Measurements from ENCODE around the gene PRR29. TPM values are rescaled to one million over a fixed set of nuclear protein-coding genes. Genes with fewer than 3 reads are reported as not detected.

The PRR29 gene
- total RNA-seq, 1 experiment from 2014 or later, result 0.77 TPM

DNA sequence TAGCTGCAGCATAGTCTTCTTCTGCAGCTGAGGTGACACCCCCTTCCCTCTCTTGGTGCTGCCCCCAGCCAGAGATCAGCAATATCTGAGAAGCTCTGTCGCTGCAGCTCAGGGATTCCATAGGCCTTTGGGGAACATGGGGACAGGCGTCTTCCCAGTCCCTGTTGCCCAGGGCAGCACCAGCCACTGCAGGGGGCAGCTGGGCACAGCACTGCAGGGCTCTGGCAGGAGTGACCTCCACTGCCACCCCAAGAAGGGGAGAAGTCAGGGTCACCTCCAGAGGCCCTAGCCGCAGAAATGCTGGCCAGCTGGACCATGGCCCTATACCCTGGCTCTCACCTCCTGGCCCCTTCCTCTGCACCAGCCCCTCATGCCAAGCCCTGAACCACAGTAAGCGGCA, 42.4 kb upstream of the PRR29 start:
- ChIA-PET POLR2A (ENCODE audit: unreplicated experiment) (no interaction called here), CTCF (no interaction called here)
- Histone ChIP-seq H3K4me3 (ENCODE audit: low read length) (no peak overlapping the region), H3K9ac (ENCODE audit: low read length) (no peak overlapping the region), H3K27me3 (ENCODE audit: low read length) (no peaks in the 10 kb centered on the region), H3K36me3 (ENCODE audit: low read depth, low read length) (no peaks in the 10 kb centered on the region), H3K79me2 (ENCODE audit: low read length) (no peaks in the 10 kb centered on the region), H3K4me1 (ENCODE audit: insufficient read depth, low read length) (no peaks in the 10 kb centered on the region), H3F3A (ENCODE audit: low read length, unreplicated experiment) (no peaks in the 10 kb centered on the region), H3K4me2 (ENCODE audit: low read length) (no peak overlapping the region), H3K9me2 (replicated peaks; ENCODE audit: low read length) (no peaks in the 10 kb centered on the region), H4K20me1 (ENCODE audit: low read length) (no peaks in the 10 kb centered on the region), H3K27ac (ENCODE audit: low read length) (no peak overlapping the region), H3K9me3 (ENCODE audit: low read length) (no peaks in the 10 kb centered on the region), H2AFZ (ENCODE audit: low read length) (no peak overlapping the region)
- intact Hi-C loops (cut with micrococcal nuclease), result no loop called here
- no peak for DNase-seq
- no TSS peak for BruUV-seq (replicated peaks)
- no peak for ATAC-seq
- no peak for TF ChIP-seq EZH2phosphoT487 (IDR thresholded peaks at IDR 0.05; ENCODE audit: borderline replicate concordance, low read length)
- TF ChIP-seq, protein P1, sequence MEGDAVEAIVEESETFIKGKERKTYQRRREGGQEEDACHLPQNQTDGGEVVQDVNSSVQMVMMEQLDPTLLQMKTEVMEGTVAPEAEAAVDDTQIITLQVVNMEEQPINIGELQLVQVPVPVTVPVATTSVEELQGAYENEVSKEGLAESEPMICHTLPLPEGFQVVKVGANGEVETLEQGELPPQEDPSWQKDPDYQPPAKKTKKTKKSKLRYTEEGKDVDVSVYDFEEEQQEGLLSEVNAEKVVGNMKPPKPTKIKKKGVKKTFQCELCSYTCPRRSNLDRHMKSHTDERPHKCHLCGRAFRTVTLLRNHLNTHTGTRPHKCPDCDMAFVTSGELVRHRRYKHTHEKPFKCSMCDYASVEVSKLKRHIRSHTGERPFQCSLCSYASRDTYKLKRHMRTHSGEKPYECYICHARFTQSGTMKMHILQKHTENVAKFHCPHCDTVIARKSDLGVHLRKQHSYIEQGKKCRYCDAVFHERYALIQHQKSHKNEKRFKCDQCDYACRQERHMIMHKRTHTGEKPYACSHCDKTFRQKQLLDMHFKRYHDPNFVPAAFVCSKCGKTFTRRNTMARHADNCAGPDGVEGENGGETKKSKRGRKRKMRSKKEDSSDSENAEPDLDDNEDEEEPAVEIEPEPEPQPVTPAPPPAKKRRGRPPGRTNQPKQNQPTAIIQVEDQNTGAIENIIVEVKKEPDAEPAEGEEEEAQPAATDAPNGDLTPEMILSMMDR (conservative IDR thresholded peaks at IDR 0.05; ENCODE audit: low read depth, low read length), result no peak

DNA sequence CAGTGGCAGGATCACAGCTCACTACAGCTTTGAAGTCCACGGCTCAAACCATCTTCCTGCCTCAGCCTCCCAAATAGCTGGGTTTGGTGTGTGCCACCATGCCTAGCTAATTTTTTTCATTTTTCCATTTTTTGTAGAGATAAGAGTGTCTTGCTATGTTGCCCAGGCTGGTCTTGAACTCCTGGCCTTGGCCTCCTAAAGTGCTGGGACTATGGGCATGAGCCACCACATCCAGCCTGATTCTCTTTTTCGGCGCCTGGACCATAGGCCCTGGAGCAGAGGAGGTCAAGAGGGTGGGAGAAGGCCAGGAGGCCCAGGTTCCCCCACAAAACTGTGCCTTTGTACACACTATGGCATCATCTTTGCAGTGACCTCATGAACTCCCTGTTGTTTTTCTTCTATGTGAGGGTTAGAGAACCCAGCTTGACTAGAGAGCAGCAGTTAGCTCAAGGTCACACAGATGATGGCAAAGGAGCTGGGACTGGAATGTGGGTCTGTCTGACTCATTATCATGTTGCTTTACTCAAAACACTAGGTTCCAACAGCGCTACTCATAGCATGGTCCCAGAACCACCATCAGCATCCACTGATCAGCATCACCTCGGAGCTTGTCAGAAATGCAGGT, 41.7 kb upstream of the PRR29 start:
- Histone ChIP-seq H4K20me1 (ENCODE audit: low read length) (no peaks in the 10 kb centered on the region), H3K9ac (ENCODE audit: low read length) (no peak overlapping the region), H3K4me1 (ENCODE audit: insufficient read depth, low read length) (no peaks in the 10 kb centered on the region), H3K9me2 (replicated peaks; ENCODE audit: low read length) (no peaks in the 10 kb centered on the region), H3F3A (ENCODE audit: low read length, unreplicated experiment) (no peaks in the 10 kb centered on the region), H3K27ac (ENCODE audit: low read length) (no peak overlapping the region), H2AFZ (ENCODE audit: low read length) (no peak overlapping the region), H3K9me3 (ENCODE audit: low read length) (no peaks in the 10 kb centered on the region), H3K4me3 (ENCODE audit: low read length) (no peak overlapping the region), H3K79me2 (ENCODE audit: low read length) (no peaks in the 10 kb centered on the region), H3K36me3 (ENCODE audit: low read depth, low read length) (no peaks in the 10 kb centered on the region), H3K27me3 (ENCODE audit: low read length) (no peaks in the 10 kb centered on the region), H3K4me2 (ENCODE audit: low read length) (no peak overlapping the region)
- TF ChIP-seq EZH2phosphoT487 (IDR thresholded peaks at IDR 0.05; ENCODE audit: borderline replicate concordance, low read length) (no peak), EZH2 (IDR thresholded peaks at IDR 0.05; ENCODE audit: low read length, unreplicated experiment) (no peak)
- TF ChIP-seq, protein P1 (conservative IDR thresholded peaks at IDR 0.05; ENCODE audit: low read depth, low read length), result no peak
- DNase-seq, result no peak
- BruUV-seq (replicated peaks), result no TSS peak
- ATAC-seq, result no peak
- ChIA-PET POLR2A (ENCODE audit: unreplicated experiment) (interaction anchor here (0.6 kb wide), 1 partner anchor 28 kb away, joined by 4 read pairs; no protein-coding TSS in a partner anchor), CTCF (no interaction called here)
- intact Hi-C loops (cut with micrococcal nuclease), result no loop called here

DNA sequence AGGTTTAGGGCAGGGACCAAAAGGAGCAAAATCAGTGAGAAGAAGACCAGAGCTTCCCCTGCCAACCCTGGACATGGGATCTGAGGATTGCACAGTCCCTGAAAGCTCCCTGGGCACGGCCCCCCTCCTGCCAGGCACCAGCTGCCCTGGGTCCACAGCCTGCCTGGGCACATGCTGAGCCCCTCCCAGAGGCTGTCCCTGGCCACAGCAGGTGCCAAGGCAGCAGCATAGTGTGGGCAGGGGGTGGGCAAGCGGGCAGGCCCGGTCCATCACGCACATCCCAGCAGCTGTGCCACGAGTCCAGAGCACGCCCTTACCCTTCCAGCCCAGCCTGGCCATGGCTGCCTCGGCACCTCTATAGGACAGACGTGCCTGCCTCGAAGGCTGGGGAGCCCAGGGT, 38.1 kb upstream of the PRR29 start:
- no peak for ATAC-seq
- no TSS peak for BruUV-seq (replicated peaks)
- Histone ChIP-seq H2AFZ (ENCODE audit: low read length) (no peak overlapping the region), H3K9me3 (ENCODE audit: low read length) (no peaks in the 10 kb centered on the region), H3K27me3 (ENCODE audit: low read length) (no peaks in the 10 kb centered on the region), H3F3A (ENCODE audit: low read length, unreplicated experiment) (no peaks in the 10 kb centered on the region), H4K20me1 (ENCODE audit: low read length) (no peaks in the 10 kb centered on the region), H3K9me2 (replicated peaks; ENCODE audit: low read length) (no peaks in the 10 kb centered on the region), H3K4me3 (ENCODE audit: low read length) (no peak overlapping the region), H3K4me2 (ENCODE audit: low read length) (no peak overlapping the region), H3K27ac (ENCODE audit: low read length) (no peak overlapping the region), H3K4me1 (ENCODE audit: insufficient read depth, low read length) (no peaks in the 10 kb centered on the region), H3K36me3 (ENCODE audit: low read depth, low read length) (no peaks in the 10 kb centered on the region), H3K79me2 (ENCODE audit: low read length) (no peaks in the 10 kb centered on the region), H3K9ac (ENCODE audit: low read length) (no peak overlapping the region)
- ChIA-PET CTCF (no interaction called here), POLR2A (ENCODE audit: unreplicated experiment) (no interaction called here)
- intact Hi-C loops (cut with micrococcal nuclease), result no loop called here
- TF ChIP-seq, protein P1 (conservative IDR thresholded peaks at IDR 0.05; ENCODE audit: low read depth, low read length), result no peak
- TF ChIP-seq EZH2 (IDR thresholded peaks at IDR 0.05; ENCODE audit: low read length, unreplicated experiment), result no peak
- TF ChIP-seq EZH2phosphoT487 (IDR thresholded peaks at IDR 0.05; ENCODE audit: borderline replicate concordance, low read length), result no peak
- DNase-seq, result no peak

Measured in PC-3 (cell line).